Activated CD4-positive, alpha-beta T cell treated with anti-CD3 and anti-CD28 coated beads, Interleukin-2, Interleukin-6, amounts not matched to agents 100 ng/mL and 50 ng/mL, durations not matched to agents 16 hours and 8 hours (primary cell): Measurements from ENCODE around the gene CBX3.
"Not testable (repeated sequence)": the region's sequence is repeated elsewhere in the genome, so short reads cannot be mapped to it uniquely, and the experiment has no call there.

Source experiments
- DNase-seq: peaks from one replicate; pipeline ENCODE4 v3.0.0-alpha.2; 2020

CBX3 gene

GRCh38 chr7:26188957-26189541 lies 12.5 kb upstream of the CBX3 start:
- no peak for DNase-seq

- DNase-seq, result no peak
Observed at GRCh38 chr7:26189697-26190096, 11.8 kb upstream of the CBX3 start.

- DNase-seq, result no peak
Observed at GRCh38 chr7:26190417-26190869, 11.1 kb upstream of the CBX3 start.

GRCh38 chr7:26191233-26191973 lies 10.1 kb upstream of the CBX3 start:
- no peak for DNase-seq

- DNase-seq, result no peak
Observed at GRCh38 chr7:26191974-26192479, 9.5 kb upstream of the CBX3 start.

- no peak for DNase-seq
Observed at GRCh38 chr7:26192485-26193087, 9.0 kb upstream of the CBX3 start.

- no peak for DNase-seq
Observed at GRCh38 chr7:26193432-26194207, 7.9 kb upstream of the CBX3 start.

GRCh38 chr7:26194764-26195163 lies 6.8 kb upstream of the CBX3 start:
- DNase-seq, result not testable (repeated sequence)

- DNase-seq, result no peak
Observed at GRCh38 chr7:26195182-26195581, 6.4 kb upstream of the CBX3 start.

- DNase-seq, result no peak
Observed at GRCh38 chr7:26195867-26196657, 5.5 kb upstream of the CBX3 start.

GRCh38 chr7:26197153-26198115 lies 4.1 kb upstream of the CBX3 start:
- no peak for DNase-seq

GRCh38 chr7:26198133-26198780 lies 3.3 kb upstream of the CBX3 start:
- DNase-seq, result peak; percentile 62

GRCh38 chr7:26198781-26199169 lies 2.8 kb upstream of the CBX3 start:
- DNase-seq, result no peak

GRCh38 chr7:26199301-26200037 lies 2.1 kb upstream of the CBX3 start:
- DNase-seq, result peak; percentile 74

- DNase-seq, result peak; percentile 82
Observed at GRCh38 chr7:26200038-26200443, 1.5 kb upstream of the CBX3 start.

- DNase-seq, result peak; percentile 98
Observed at GRCh38 chr7:26200444-26201246, 900 bp upstream of the CBX3 start, which contains the start of gene HNRNPA2B1. HNRNPA2B1 (minus strand) TSS chr7:26200746; CDS start chr7:26200577, 169 bp downstream.

GRCh38 chr7:26202019-26202990 lies 760 bp downstream of the CBX3 start:
- peak; percentile 67 for DNase-seq

- DNase-seq, result no peak
Observed at GRCh38 chr7:26203016-26203415, 1.5 kb downstream of the CBX3 start.
